Activated CD8-positive, alpha-beta T cell treated with anti-CD3 and anti-CD28 coated beads, Interleukin-2, amount 10 ng/mL, durations not matched to agents 7 days and 5 days (primary cell): ENCODE measurements around the gene ZNF133. TPM values are rescaled to one million over a fixed set of nuclear protein-coding genes. Genes with fewer than 3 reads are reported as not detected.
"Not testable (repeated sequence)": the region's sequence is repeated elsewhere in the genome, so short reads cannot be mapped to it uniquely, and the experiment has no call there.

Experiments
- ATAC-seq: fragments of 150-1000 bp; cut with Tn5 transposase; one replicate; pipeline ENCODE4 v1.10.0; 2021; ENCODE audit warnings: moderate library complexity
- CTCF ChIA-PET: fragments of 350-600 bp; sonication (Branson Sonifier 250); formaldehyde crosslinking; loops from one replicate; lab custom pipeline; 2021; ENCODE audit warnings: antibody characterized with exemption; lab: Charles Lee
- POLR2A ChIA-PET: fragments of 350-600 bp; sonication (Branson Sonifier 250); formaldehyde crosslinking; loops from one replicate; lab custom pipeline; 2021; ENCODE audit warnings: antibody characterized with exemption; lab: Charles Lee
- DNase-seq: peaks from one replicate; pipeline ENCODE4 v3.0.0-alpha.2; 2020
- H3K27ac Mint-ChIP-seq: one replicate; pipeline ENCODE4 v1.8.0; 2021; ENCODE audit warnings: mild to moderate bottlenecking, mixed read lengths
- H3K27me3 Mint-ChIP-seq: one replicate; pipeline ENCODE4 v1.8.0; 2021; ENCODE audit warnings: low read depth, mixed read lengths
- H3K36me3 Mint-ChIP-seq: one replicate; pipeline ENCODE4 v1.8.0; 2021; ENCODE audit warnings: low read depth, mixed read lengths
- H3K4me1 Mint-ChIP-seq: one replicate; pipeline ENCODE4 v1.8.0; 2021; ENCODE audit warnings: low read depth, mixed read lengths
- H3K4me3 Mint-ChIP-seq: one replicate; pipeline ENCODE4 v1.8.0; 2021; ENCODE audit warnings: mild to moderate bottlenecking, mixed read lengths
- H3K9me3 Mint-ChIP-seq: one replicate; pipeline ENCODE4 v1.8.0; 2022; ENCODE audit warnings: mixed read lengths; ENCODE audit not compliant: insufficient read depth
- total RNA-seq, 2 experiments: library from RNA; stranded (reverse); gene quantifications; one replicate each; pipeline ENCODE4 v1.2.3, GENCODE V29; 2021

ZNF133 gene
- total RNA-seq, 2 experiments from 2014 or later, result 6.0 to 7.2 TPM

GRCh38 chr20:18321976-18322950 lies 33.9 kb downstream of the ZNF133 start:
- no peak overlapping the region for H3K4me3 Mint-ChIP-seq
- ChIA-PET POLR2A (no interaction called here), CTCF (no interaction called here)

GRCh38 chr20:18323705-18324104 lies 35.4 kb downstream of the ZNF133 start:
- ATAC-seq (no peak), DNase-seq (no peak)
- Mint-ChIP-seq H3K27ac (no peak overlapping the region), H3K9me3 (peaks cover 2% of the 10 kb centered on the region), H3K27me3 (peaks cover 4% of the 10 kb centered on the region), H3K4me1 (no peaks in the 10 kb centered on the region), H3K4me3 (no peak overlapping the region), H3K36me3 (no peaks in the 10 kb centered on the region)
- ChIA-PET POLR2A (no interaction called here), CTCF (interaction anchor here (0.9 kb wide), 1 partner anchor 622 kb away, joined by 3 read pairs; no protein-coding TSS in a partner anchor)

More at GRCh38 chr20:18321976-18322950, 33.9 kb downstream of the ZNF133 start:
- Mint-ChIP-seq H3K36me3 (no peaks in the 10 kb centered on the region), H3K9me3 (no peaks in the 10 kb centered on the region), H3K27ac (no peak overlapping the region), H3K4me1 (no peaks in the 10 kb centered on the region), H3K27me3 (peaks cover 4% of the 10 kb centered on the region)
- DNase-seq (no peak), ATAC-seq (no peak)

GRCh38 chr20:18324596-18325089 lies 36.3 kb downstream of the ZNF133 start:
- POLR2A ChIA-PET, result no interaction called here
- no peak for ATAC-seq
- H3K36me3 Mint-ChIP-seq, result no peaks in the 10 kb centered on the region
- CTCF ChIA-PET, result no interaction called here
- peaks cover 3% of the 10 kb centered on the region for H3K9me3 Mint-ChIP-seq
- no peak for DNase-seq
- H3K27ac Mint-ChIP-seq, result no peak overlapping the region
- H3K27me3 Mint-ChIP-seq, result peaks cover 4% of the 10 kb centered on the region
- H3K4me3 Mint-ChIP-seq, result no peak overlapping the region
- no peaks in the 10 kb centered on the region for H3K4me1 Mint-ChIP-seq

GRCh38 chr20:18326990-18327389 lies 38.7 kb downstream of the ZNF133 start:
- no peak for ATAC-seq
- no peaks in the 10 kb centered on the region for H3K36me3 Mint-ChIP-seq
- H3K4me1 Mint-ChIP-seq, result no peaks in the 10 kb centered on the region
- CTCF ChIA-PET, result no interaction called here
- no peak overlapping the region for H3K27ac Mint-ChIP-seq
- no peak for DNase-seq
- H3K27me3 Mint-ChIP-seq, result peaks cover 4% of the 10 kb centered on the region
- POLR2A ChIA-PET, result no interaction called here
- peaks cover 7% of the 10 kb centered on the region for H3K9me3 Mint-ChIP-seq
- no peak overlapping the region for H3K4me3 Mint-ChIP-seq

GRCh38 chr20:18331694-18332093 lies 43.4 kb downstream of the ZNF133 start:
- Mint-ChIP-seq H3K27me3 (no peaks in the 10 kb centered on the region), H3K4me3 (no peak overlapping the region), H3K9me3 (peaks cover 16% of the 10 kb centered on the region), H3K36me3 (no peaks in the 10 kb centered on the region), H3K4me1 (no peaks in the 10 kb centered on the region), H3K27ac (no peak overlapping the region)
- CTCF ChIA-PET, result no interaction called here
- no peak for ATAC-seq
- no peak for DNase-seq
- POLR2A ChIA-PET, result no interaction called here

GRCh38 chr20:18349749-18350148 lies 61.4 kb downstream of the ZNF133 start:
- H3K36me3 Mint-ChIP-seq, ATAC-seq, H3K4me1 Mint-ChIP-seq, H3K4me3 Mint-ChIP-seq, CTCF ChIA-PET, H3K9me3 Mint-ChIP-seq, H3K27me3 Mint-ChIP-seq, H3K27ac Mint-ChIP-seq, POLR2A ChIA-PET, DNase-seq: not testable (repeated sequence)

GRCh38 chr20:18359854-18360253 lies 71.5 kb downstream of the ZNF133 start:
- H3K27ac Mint-ChIP-seq, result no peak overlapping the region
- DNase-seq (no peak), ATAC-seq (no peak)
- H3K4me3 Mint-ChIP-seq, result no peak overlapping the region
- H3K4me1 Mint-ChIP-seq, result no peaks in the 10 kb centered on the region
- CTCF ChIA-PET, result interaction anchor here (0.7 kb wide), 1 partner anchor 158 kb away, joined by 4 read pairs; no protein-coding TSS in a partner anchor
- no peaks in the 10 kb centered on the region for H3K9me3 Mint-ChIP-seq
- H3K27me3 Mint-ChIP-seq, result peaks cover 9% of the 10 kb centered on the region
- H3K36me3 Mint-ChIP-seq, result no peaks in the 10 kb centered on the region
- POLR2A ChIA-PET, result no interaction called here

- no peak for ATAC-seq
- Mint-ChIP-seq H3K27ac (no peak overlapping the region), H3K4me3 (no peak overlapping the region), H3K27me3 (peaks cover 7% of the 10 kb centered on the region), H3K36me3 (no peaks in the 10 kb centered on the region), H3K9me3 (no peaks in the 10 kb centered on the region), H3K4me1 (no peaks in the 10 kb centered on the region)
- POLR2A ChIA-PET, result no interaction called here
- DNase-seq, result no peak
- CTCF ChIA-PET, result no interaction called here
Measured at GRCh38 chr20:18360635-18361034, 72.3 kb downstream of the ZNF133 start.

- peaks cover 7% of the 10 kb centered on the region for H3K27me3 Mint-ChIP-seq
- H3K27ac Mint-ChIP-seq, result no peak overlapping the region
- DNase-seq, result no peak
- CTCF ChIA-PET, result no interaction called here
- no peaks in the 10 kb centered on the region for H3K4me1 Mint-ChIP-seq
- ATAC-seq, result no peak
- H3K36me3 Mint-ChIP-seq, result no peaks in the 10 kb centered on the region
- no peaks in the 10 kb centered on the region for H3K9me3 Mint-ChIP-seq
- no peak overlapping the region for H3K4me3 Mint-ChIP-seq
- POLR2A ChIA-PET, result no interaction called here
Measured at GRCh38 chr20:18361678-18362077, 73.4 kb downstream of the ZNF133 start.

GRCh38 chr20:18362916-18363315 lies 74.6 kb downstream of the ZNF133 start:
- CTCF ChIA-PET, result no interaction called here
- peaks cover 2% of the 10 kb centered on the region for H3K27me3 Mint-ChIP-seq
- no peaks in the 10 kb centered on the region for H3K4me1 Mint-ChIP-seq
- DNase-seq, result no peak
- no peaks in the 10 kb centered on the region for H3K36me3 Mint-ChIP-seq
- ATAC-seq, result no peak
- no peaks in the 10 kb centered on the region for H3K9me3 Mint-ChIP-seq
- no peak overlapping the region for H3K27ac Mint-ChIP-seq
- POLR2A ChIA-PET, result no interaction called here
- H3K4me3 Mint-ChIP-seq, result no peak overlapping the region

- ATAC-seq, result no peak
- ChIA-PET POLR2A (no interaction called here), CTCF (no interaction called here)
- DNase-seq, result no peak
- no peak overlapping the region for H3K27ac Mint-ChIP-seq
- no peaks in the 10 kb centered on the region for H3K36me3 Mint-ChIP-seq
- H3K4me3 Mint-ChIP-seq, result no peak overlapping the region
- H3K9me3 Mint-ChIP-seq, result no peaks in the 10 kb centered on the region
- H3K27me3 Mint-ChIP-seq, result no peaks in the 10 kb centered on the region
- no peaks in the 10 kb centered on the region for H3K4me1 Mint-ChIP-seq
Measured at GRCh38 chr20:18363708-18364107, 75.4 kb downstream of the ZNF133 start.

- H3K27me3 Mint-ChIP-seq, result no peaks in the 10 kb centered on the region
- H3K4me1 Mint-ChIP-seq, result no peaks in the 10 kb centered on the region
- DNase-seq, result no peak
- H3K4me3 Mint-ChIP-seq, result no peak overlapping the region
- H3K27ac Mint-ChIP-seq, result no peak overlapping the region
- no peak for ATAC-seq
- no peaks in the 10 kb centered on the region for H3K36me3 Mint-ChIP-seq
- ChIA-PET CTCF (no interaction called here), POLR2A (no interaction called here)
- H3K9me3 Mint-ChIP-seq, result no peaks in the 10 kb centered on the region
Measured at GRCh38 chr20:18364768-18365167, 76.4 kb downstream of the ZNF133 start.
